Caco-2 (cell line): ENCODE data around the gene SRBD1. TPM values are rescaled to one million over a fixed set of nuclear protein-coding genes. Genes with fewer than 3 reads are reported as not detected.
"Not testable (repeated sequence)": the region's sequence is repeated elsewhere in the genome, so short reads cannot be mapped to it uniquely, and the experiment has no call there.

ENCODE experiments used
- BruUV-seq: library from RNA; stranded (reverse); fragments of 400-500 nt; replicated peaks from 2 replicates; lab custom pipeline; 2021; lab: Mats Ljungman, UMichigan
- CTCF ChIA-PET: fragments of 300-600 bp; sonication (Branson Sonifier 250); formaldehyde crosslinking; loops from one replicate; lab custom pipeline; 2022; ENCODE audit warnings: antibody characterized with exemption; lab: Charles Lee
- POLR2A ChIA-PET: fragments of 300-600 bp; sonication (Branson Sonifier 250); formaldehyde crosslinking; loops from one replicate; lab custom pipeline; 2022; ENCODE audit warnings: antibody characterized with exemption; lab: Charles Lee
- DNase-seq, 2 experiments: peaks; one replicate each; pipeline versions ENCODE4 v3.0.0 to v3.0.0-alpha.2; 2020 to 2022
- H3K27me3 ChIP-seq: replicated peaks from 2 replicates; pipeline ENCODE4 v1.6.0; 2011; ENCODE audit warnings: low read length; ENCODE audit not compliant: control insufficient read depth, insufficient read depth
- H3K36me3 ChIP-seq: 2 replicates; pipeline ENCODE4 v1.5.1; 2011; ENCODE audit warnings: low read length; ENCODE audit not compliant: control insufficient read depth, insufficient read depth
- H3K4me1 ChIP-seq: fragments of 250-450 bp; sonication (Bioruptor Pico); 2 replicates; pipeline ENCODE4 v1.5.1; 2020; ENCODE audit warnings: mild to moderate bottlenecking
- H3K4me3 ChIP-seq: 2 replicates; pipeline ENCODE4 v1.5.1; 2011; ENCODE audit warnings: low read depth, mild to moderate bottlenecking, control low read depth, low read length
- H3K9me3 ChIP-seq: fragments of 250-450 bp; sonication (Bioruptor Pico); 2 replicates; pipeline ENCODE4 v1.5.1; 2020; ENCODE audit warnings: mild to moderate bottlenecking, moderate library complexity
- H3K27ac Mint-ChIP-seq: one replicate; pipeline ENCODE4 v1.8.0; 2022; ENCODE audit warnings: mixed read lengths; ENCODE audit not compliant: unreplicated experiment
- H3K27me3 Mint-ChIP-seq: one replicate; pipeline ENCODE4 v1.8.0; 2022; ENCODE audit warnings: mixed read lengths; ENCODE audit not compliant: insufficient read depth, unreplicated experiment
- H3K36me3 Mint-ChIP-seq: one replicate; pipeline ENCODE4 v1.8.0; 2022; ENCODE audit warnings: mild to moderate bottlenecking, mixed read lengths; ENCODE audit not compliant: insufficient read depth, unreplicated experiment
- H3K4me1 Mint-ChIP-seq: one replicate; pipeline ENCODE4 v1.8.0; 2022; ENCODE audit warnings: low read depth, mixed read lengths; ENCODE audit not compliant: unreplicated experiment
- H3K4me3 Mint-ChIP-seq: one replicate; pipeline ENCODE4 v1.8.0; 2022; ENCODE audit warnings: mild to moderate bottlenecking, moderate library complexity, mixed read lengths; ENCODE audit not compliant: unreplicated experiment
- H3K9me3 Mint-ChIP-seq: one replicate; pipeline ENCODE4 v1.8.0; 2022; ENCODE audit warnings: mixed read lengths; ENCODE audit not compliant: unreplicated experiment
- CTCF ChIP-seq, 2 experiments: fragments of 200-600 bp in 1 of 2; IDR thresholded peaks; 1 replicate in 1 of 2; 2 replicates in 1 of 2; pipeline versions ENCODE4 v1.5.1 to v1.8.0; 2011 to 2022; ENCODE audit warnings: antibody characterized with exemption in 1 of 2, control low read depth in 1 of 2, inconsistent platforms in 1 of 2, low read depth in 1 of 2, low read length in 1 of 2, mild to moderate bottlenecking in 1 of 2, moderate library complexity in 1 of 2; ENCODE audit not compliant: insufficient read depth in 1 of 2, severe bottlenecking in 1 of 2, unreplicated experiment in 1 of 2
- intact Hi-C: fragments of 100-400 bp; cut with micrococcal nuclease; formaldehyde crosslinking; loops from one replicate; pipeline ENCODE4 v1.10.0; 2022; ENCODE audit not compliant: unreplicated experiment
- total RNA-seq: library from RNA; stranded (reverse); gene quantifications from 2 replicates; pipeline ENCODE4 v1.2.3, GENCODE V29; 2022

The SRBD1 gene
- total RNA-seq, 1 experiment from 2014 or later, result 15.8 TPM

GRCh38 chr2:45435316-45435715, 175.8 kb downstream of the SRBD1 start:
- Histone ChIP-seq H3K36me3 (no peaks in the 10 kb centered on the region), H3K4me1 (peaks cover 21% of the 10 kb centered on the region), H3K9me3 (no peaks in the 10 kb centered on the region), H3K27me3 (no peaks in the 10 kb centered on the region), H3K4me3 (no peak overlapping the region)
- Mint-ChIP-seq H3K36me3 (peaks cover 6% of the 10 kb centered on the region), H3K4me1 (peaks cover 11% of the 10 kb centered on the region), H3K27me3 (no peaks in the 10 kb centered on the region), H3K27ac (no peak overlapping the region), H3K9me3 (no peaks in the 10 kb centered on the region), H3K4me3 (no peak overlapping the region)
- CTCF ChIA-PET, result no interaction called here
- no peak for TF ChIP-seq CTCF (IDR thresholded peaks at IDR 0.05; ENCODE audit: insufficient read depth in 1 of 2, low read depth in 1 of 2, low read length in 1 of 2, severe bottlenecking in 1 of 2, unreplicated experiment in 1 of 2)
- DNase-seq, result no peak
- POLR2A ChIA-PET, result no interaction called here
- intact Hi-C loops, result no loop called here
- no TSS peak for BruUV-seq

GRCh38 chr2:45433363-45433762, 177.7 kb downstream of the SRBD1 start:
- Histone ChIP-seq H3K36me3 (no peaks in the 10 kb centered on the region), H3K4me3 (no peak overlapping the region), H3K4me1 (peaks cover 4% of the 10 kb centered on the region), H3K9me3 (no peaks in the 10 kb centered on the region), H3K27me3 (no peaks in the 10 kb centered on the region)
- BruUV-seq, result no TSS peak
- Mint-ChIP-seq H3K4me1 (peaks cover 3% of the 10 kb centered on the region), H3K36me3 (peaks cover 6% of the 10 kb centered on the region), H3K9me3 (no peaks in the 10 kb centered on the region), H3K27ac (no peak overlapping the region), H3K4me3 (no peak overlapping the region), H3K27me3 (no peaks in the 10 kb centered on the region)
- ChIA-PET POLR2A (no interaction called here), CTCF (no interaction called here)
- intact Hi-C loops, result no loop called here
- no peak for TF ChIP-seq CTCF (IDR thresholded peaks at IDR 0.05; ENCODE audit: insufficient read depth in 1 of 2, low read depth in 1 of 2, low read length in 1 of 2, severe bottlenecking in 1 of 2, unreplicated experiment in 1 of 2)
- DNase-seq, result no peak

GRCh38 chr2:45432406-45432805, 178.7 kb downstream of the SRBD1 start:
- TF ChIP-seq CTCF (IDR thresholded peaks at IDR 0.05; ENCODE audit: insufficient read depth in 1 of 2, low read depth in 1 of 2, low read length in 1 of 2, severe bottlenecking in 1 of 2, unreplicated experiment in 1 of 2), result no peak
- Mint-ChIP-seq H3K4me3 (no peak overlapping the region), H3K9me3 (no peaks in the 10 kb centered on the region), H3K27me3 (no peaks in the 10 kb centered on the region), H3K36me3 (peaks cover 6% of the 10 kb centered on the region), H3K4me1 (no peaks in the 10 kb centered on the region), H3K27ac (no peak overlapping the region)
- ChIA-PET POLR2A (no interaction called here), CTCF (no interaction called here)
- no TSS peak for BruUV-seq
- H3K27me3 ChIP-seq, result no peaks in the 10 kb centered on the region
- no peaks in the 10 kb centered on the region for H3K36me3 ChIP-seq
- no peaks in the 10 kb centered on the region for H3K4me1 ChIP-seq
- DNase-seq, result no peak
- intact Hi-C loops, result no loop called here
- H3K4me3 ChIP-seq, result no peak overlapping the region
- no peaks in the 10 kb centered on the region for H3K9me3 ChIP-seq

GRCh38 chr2:45426025-45426424, 185.0 kb downstream of the SRBD1 start:
- H3K27ac Mint-ChIP-seq, H3K4me1 Mint-ChIP-seq, POLR2A ChIA-PET, H3K36me3 ChIP-seq, H3K4me3 ChIP-seq, H3K4me1 ChIP-seq, H3K9me3 Mint-ChIP-seq, H3K9me3 ChIP-seq, H3K36me3 Mint-ChIP-seq, BruUV-seq, CTCF ChIA-PET, DNase-seq, H3K4me3 Mint-ChIP-seq, H3K27me3 ChIP-seq, intact Hi-C loops, H3K27me3 Mint-ChIP-seq: not testable (repeated sequence)
